HUDEP-2 (cell line): ENCODE results near the gene PRAMEF26.
"Not testable (repeated sequence)": the region's sequence is repeated elsewhere in the genome, so short reads cannot be mapped to it uniquely, and the experiment has no call there.

ENCODE experiments used
- DNase-seq, 76 experiments: peaks; one replicate each; lab custom pipeline; 2025; ENCODE audit not compliant: unreplicated experiment in 76 of 76; lab: John Stamatoyannopoulos, UW

The PRAMEF26 gene

DNA sequence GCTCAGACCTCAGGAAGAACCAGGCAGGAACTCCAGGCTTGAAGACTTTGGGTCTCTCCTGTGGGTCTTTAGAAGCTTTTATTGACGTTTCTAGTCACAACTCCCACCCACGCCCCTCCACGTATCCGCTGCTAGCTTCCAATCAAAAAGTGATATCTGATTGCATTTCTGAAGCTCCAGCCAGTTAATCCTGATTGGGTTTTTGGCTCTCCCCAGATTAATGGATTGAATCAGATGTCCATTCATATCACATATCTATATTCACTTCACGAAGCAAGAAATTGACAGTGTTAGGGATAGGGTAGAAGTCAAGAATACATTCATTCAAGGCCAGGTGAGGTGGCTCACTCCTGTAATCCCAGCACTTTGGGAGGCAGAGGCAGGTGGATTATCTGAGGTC lies at the start of gene PRAMEF26:
PRAMEF26 (minus strand) TSS at position 101 of the 400 bp plus-strand sequence. CDS start 2,914 bp downstream, outside the sequence.
- not testable (repeated sequence) for DNase-seq

DNA sequence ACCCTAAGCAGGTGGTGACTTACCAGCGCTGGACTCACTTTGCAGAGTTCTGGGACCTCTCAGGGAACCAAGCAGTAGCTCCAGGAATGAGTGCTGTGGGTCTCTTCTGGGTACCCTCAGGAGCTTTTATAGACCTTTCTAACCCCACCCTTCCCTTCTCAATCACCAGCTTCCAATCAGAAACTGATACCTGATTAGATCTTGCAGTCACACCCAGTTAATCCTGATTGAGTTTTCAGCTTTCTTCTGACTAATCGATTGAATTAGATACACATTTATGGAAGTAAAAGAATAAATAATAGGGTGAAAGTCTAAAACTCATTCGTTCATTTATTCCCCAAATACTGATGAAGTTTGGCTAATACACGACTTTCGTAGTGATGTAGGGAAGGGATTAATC lies 45.5 kb upstream of the PRAMEF26 start, which contains the start of gene PRAMEF13:
PRAMEF13 (minus strand) TSS at position 101 of the 400 bp plus-strand sequence. CDS start 1,820 bp downstream, outside the sequence.
- not testable (repeated sequence) for DNase-seq

DNA sequence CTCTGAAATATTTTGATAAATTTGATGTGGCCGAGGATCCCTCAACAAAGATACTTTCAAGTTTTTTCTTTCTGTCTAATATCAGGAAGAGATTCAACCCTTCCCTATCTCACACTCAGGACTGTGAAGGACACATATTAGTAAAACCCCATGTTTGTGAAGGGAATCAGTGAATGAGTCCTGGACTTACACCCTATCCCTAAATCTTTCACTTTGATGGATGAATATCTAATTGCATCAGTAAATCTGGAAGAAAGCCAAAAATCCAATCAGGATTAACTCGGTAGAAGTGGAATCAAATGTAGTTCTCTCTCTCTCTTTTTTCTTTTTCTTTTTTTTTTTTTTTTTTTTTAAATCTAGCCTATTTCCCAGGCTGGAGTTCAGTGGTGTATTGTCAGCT lies 15.7 kb upstream of the PRAMEF26 start, which contains the start of gene PRAMEF9:
PRAMEF9 (plus strand) TSS at position 301 of the 400 bp plus-strand sequence. CDS start 3,433 bp downstream, outside the sequence.
- not testable (repeated sequence) for DNase-seq

DNA sequence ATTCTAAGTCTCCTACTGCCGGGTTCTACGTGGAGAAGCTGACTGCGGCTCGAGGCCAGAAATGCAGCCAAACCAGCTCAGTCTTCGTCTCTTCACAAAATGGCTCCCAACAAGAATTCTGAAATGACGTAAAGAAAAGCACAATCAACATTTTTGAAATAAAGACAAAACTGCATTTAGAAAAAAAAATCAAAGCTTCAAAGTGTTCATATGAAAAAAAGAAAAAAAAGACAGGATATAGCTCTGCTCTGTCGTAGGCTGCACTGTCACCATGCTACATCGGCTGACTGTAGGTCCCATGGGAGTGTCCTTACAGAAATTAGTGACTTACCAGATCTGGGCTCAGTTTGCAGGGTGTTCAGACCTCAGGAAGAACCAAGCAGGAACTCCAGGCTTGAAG lies 9.7 kb upstream of the PRAMEF26 start, which contains the start of gene HNRNPCL4:
HNRNPCL4 (minus strand) TSS at position 101 of the 400 bp plus-strand sequence. CDS start 164 bp downstream, outside the sequence.
- not testable (repeated sequence) for DNase-seq

DNA sequence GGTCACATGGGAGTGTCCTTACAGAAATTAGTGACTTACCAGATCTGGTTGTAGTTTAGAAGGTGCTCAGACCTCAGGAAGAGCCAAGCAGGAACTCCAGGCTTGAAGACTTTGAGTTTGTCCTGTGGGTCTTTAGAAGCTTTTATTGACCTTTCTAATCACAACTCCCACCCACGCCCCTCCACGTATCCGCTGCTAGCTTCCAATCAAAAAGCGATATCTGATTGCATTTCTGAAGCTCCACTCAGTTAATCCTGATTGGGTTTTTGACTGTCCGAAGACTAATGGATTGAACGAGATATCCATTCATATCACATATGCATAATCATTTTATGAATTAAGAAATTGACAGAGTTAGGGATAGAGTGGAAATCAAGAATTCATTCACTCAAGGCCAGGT lies 39.1 kb downstream of the PRAMEF26 start, which contains the start of gene HNRNPCL2:
HNRNPCL2 (minus strand) TSS at position 101 of the 400 bp plus-strand sequence. CDS start 454 bp downstream, outside the sequence.
- DNase-seq, result not testable (repeated sequence)
